Fibroblast of skin of right biceps (primary cell): ENCODE results near the gene ATP8A1.
"Not testable (repeated sequence)": the region's sequence is repeated elsewhere in the genome, so short reads cannot be mapped to it uniquely, and the experiment has no call there.

Source experiments
- DNase-seq: peaks from one replicate; pipeline ENCODE4 v3.0.0-alpha.2; 2013

Gene ATP8A1

GRCh38 chr4:42461216-42461615 lies 195.7 kb downstream of the ATP8A1 start:
- DNase-seq, result not testable (repeated sequence)

- no peak for DNase-seq
These were observed 196.9 kb downstream of the ATP8A1 start for GRCh38 chr4:42460043-42460442.

- no peak for DNase-seq
These were observed 198.2 kb downstream of the ATP8A1 start for GRCh38 chr4:42458657-42459056.

- DNase-seq, result no peak
These were observed 202.0 kb downstream of the ATP8A1 start for GRCh38 chr4:42454755-42455420.

GRCh38 chr4:42453612-42454011 lies 203.3 kb downstream of the ATP8A1 start:
- no peak for DNase-seq

- no peak for DNase-seq
These were observed 204.1 kb downstream of the ATP8A1 start for GRCh38 chr4:42452823-42453222.

GRCh38 chr4:42446823-42447222 lies 210.1 kb downstream of the ATP8A1 start:
- DNase-seq, result no peak

GRCh38 chr4:42445038-42445437 lies 211.9 kb downstream of the ATP8A1 start:
- DNase-seq, result no peak

- DNase-seq, result no peak
These were observed 214.3 kb downstream of the ATP8A1 start for GRCh38 chr4:42442601-42443000.

- no peak for DNase-seq
These were observed 216.8 kb downstream of the ATP8A1 start for GRCh38 chr4:42440083-42440482.

GRCh38 chr4:42436928-42437565 lies 219.9 kb downstream of the ATP8A1 start:
- no peak for DNase-seq

GRCh38 chr4:42428036-42428435 lies 228.9 kb downstream of the ATP8A1 start:
- DNase-seq, result no peak

- DNase-seq, result no peak
These were observed 231.5 kb downstream of the ATP8A1 start for GRCh38 chr4:42425146-42426065.

- DNase-seq, result peak; percentile 69
These were observed 236.8 kb downstream of the ATP8A1 start for GRCh38 chr4:42420140-42420539.

GRCh38 chr4:42417550-42417949 lies 239.4 kb downstream of the ATP8A1 start:
- DNase-seq, result peak; percentile 82

- no peak for DNase-seq
These were observed 240.9 kb downstream of the ATP8A1 start for GRCh38 chr4:42416017-42416416.

- DNase-seq, result peak; percentile 55
These were observed 241.6 kb downstream of the ATP8A1 start for GRCh38 chr4:42415281-42415680.

- DNase-seq, result peak; percentile 90
These were observed 244.7 kb downstream of the ATP8A1 start for GRCh38 chr4:42412251-42412650.

GRCh38 chr4:42411803-42412202 lies 245.1 kb downstream of the ATP8A1 start:
- DNase-seq, result peak; percentile 31

- no peak for DNase-seq
These were observed 246.5 kb downstream of the ATP8A1 start for GRCh38 chr4:42410446-42410845.

GRCh38 chr4:42404001-42404400 lies 252.9 kb downstream of the ATP8A1 start:
- DNase-seq, result no peak

- DNase-seq, result no peak
These were observed 255.7 kb downstream of the ATP8A1 start for GRCh38 chr4:42401171-42401570.

GRCh38 chr4:42399393-42399792 lies 257.5 kb downstream of the ATP8A1 start:
- no peak for DNase-seq

GRCh38 chr4:42398871-42399331 lies 258.0 kb downstream of the ATP8A1 start:
- DNase-seq, result no peak
